Skeletal muscle tissue (tissue), 4 donors: ENCODE data around the gene RAB1B. TPM values are rescaled to one million over a fixed set of nuclear protein-coding genes. Genes with fewer than 3 reads are reported as not detected.

Source experiments
- H3K27ac ChIP-seq: one replicate; pipeline ENCODE4 v1.7.0; 2013; ENCODE audit warnings: mild to moderate bottlenecking, low read depth, low read length, inconsistent platforms
- H3K27me3 ChIP-seq, 3 donors: one replicate each; pipeline ENCODE4 v1.7.0; 2013; ENCODE audit warnings: low read length in 3 of 3; ENCODE audit not compliant: control insufficient read depth in 3 of 3, insufficient read depth in 3 of 3
- H3K36me3 ChIP-seq, 3 donors: one replicate each; pipeline ENCODE4 v1.7.0; 2013; ENCODE audit warnings: low read length in 3 of 3; ENCODE audit not compliant: control insufficient read depth in 3 of 3, insufficient read depth in 3 of 3
- H3K4me1 ChIP-seq, 3 donors: one replicate each; pipeline ENCODE4 v1.7.0; 2013; ENCODE audit warnings: low read length in 3 of 3, mild to moderate bottlenecking in 3 of 3; ENCODE audit not compliant: control insufficient read depth in 3 of 3, insufficient read depth in 3 of 3
- H3K4me3 ChIP-seq, 3 donors: one replicate each; pipeline ENCODE4 v1.7.0; 2013; ENCODE audit warnings: low read length in 3 of 3
- H3K9ac ChIP-seq, 3 donors: one replicate each; pipeline ENCODE4 v1.7.0; 2013; ENCODE audit warnings: low read length in 3 of 3, mild to moderate bottlenecking in 3 of 3, moderate library complexity in 2 of 3, low read depth in 1 of 3
- H3K9me3 ChIP-seq, 3 donors: one replicate each; pipeline ENCODE4 v1.7.0; 2013; ENCODE audit warnings: low read length in 3 of 3; ENCODE audit not compliant: control insufficient read depth in 3 of 3
- total RNA-seq: library from RNA; depleted of rRNA; stranded (reverse); fragments of >200 nt; gene quantifications from one replicate; pipeline ENCODE4 v1.2.3, GENCODE V29; 2014
- donor health status: Osteomylitis.

Gene RAB1B
- total RNA-seq, 1 donor from 2014 or later = 33.9 TPM

- Histone ChIP-seq H3K27me3 (peaks cover 3 to 27% (median 8%) of the 10 kb centered on the region in 3 donors), H3K27ac (no peak overlapping the region), H3K4me1 (peaks cover 9 to 20% (median 19%) of the 10 kb centered on the region in 3 donors)
Measured at GRCh38 chr11:66281001-66281400, 12.6 kb downstream of the RAB1B start.

GRCh38 chr11:66281776-66282467 is 13.5 kb downstream of the RAB1B start:
- Histone ChIP-seq H3K36me3 (peaks cover 17 to 20% (median 18%) of the 10 kb centered on the region in 3 donors), H3K9ac (no peak overlapping the region), H3K4me3 (no peak overlapping the region), H3K27ac (no peak overlapping the region), H3K27me3 (peaks cover 3 to 27% (median 8%) of the 10 kb centered on the region in 3 donors), H3K4me1 (peaks cover 9 to 29% (median 24%) of the 10 kb centered on the region in 3 donors), H3K9me3 (no peaks in the 10 kb centered on the region)

More at GRCh38 chr11:66281001-66281400, 12.6 kb downstream of the RAB1B start:
- Histone ChIP-seq H3K4me3 (no peak overlapping the region), H3K9ac (no peak overlapping the region), H3K9me3 (no peaks in the 10 kb centered on the region), H3K36me3 (peaks cover 21 to 22% (median 21%) of the 10 kb centered on the region in 3 donors)

- no peaks in the 10 kb centered on the region for H3K9me3 ChIP-seq
- peaks cover 3 to 27% (median 8%) of the 10 kb centered on the region in 3 donors for H3K27me3 ChIP-seq
- H3K4me3 ChIP-seq = peak overlapping the region in 1 of 3 donors; percentile 49
- peak overlapping the region; percentile 14 to 33 (median 20) for H3K9ac ChIP-seq
- peaks cover 17 to 21% (median 20%) of the 10 kb centered on the region in 3 donors for H3K36me3 ChIP-seq
- H3K4me1 ChIP-seq = peaks cover 8 to 32% (median 28%) of the 10 kb centered on the region in 3 donors
- no peak overlapping the region for H3K27ac ChIP-seq
Measured at GRCh38 chr11:66282468-66283455, 14.3 kb downstream of the RAB1B start.

- Histone ChIP-seq H3K27ac (no peak overlapping the region), H3K9ac (no peak overlapping the region), H3K9me3 (no peaks in the 10 kb centered on the region), H3K4me3 (no peak overlapping the region), H3K4me1 (peaks cover 15 to 40% (median 35%) of the 10 kb centered on the region in 3 donors), H3K36me3 (peaks cover 17 to 21% (median 20%) of the 10 kb centered on the region in 3 donors), H3K27me3 (peaks cover 3 to 27% (median 8%) of the 10 kb centered on the region in 3 donors)
Measured at GRCh38 chr11:66283461-66284105, 15.1 kb downstream of the RAB1B start.

GRCh38 chr11:66284526-66285078 is 16.2 kb downstream of the RAB1B start:
- Histone ChIP-seq H3K9ac (no peak overlapping the region), H3K4me1 (peaks cover 17 to 44% (median 38%) of the 10 kb centered on the region in 3 donors), H3K4me3 (no peak overlapping the region), H3K36me3 (peaks cover 17 to 21% (median 20%) of the 10 kb centered on the region in 3 donors), H3K9me3 (no peaks in the 10 kb centered on the region), H3K27ac (no peak overlapping the region), H3K27me3 (peaks cover 3 to 22% (median 5%) of the 10 kb centered on the region in 3 donors)

GRCh38 chr11:66285250-66285947 is 17.0 kb downstream of the RAB1B start:
- Histone ChIP-seq H3K4me1 (peaks cover 20 to 51% (median 45%) of the 10 kb centered on the region in 3 donors), H3K9me3 (no peaks in the 10 kb centered on the region), H3K27me3 (peaks cover 0 to 14% (median 0%) of the 10 kb centered on the region in 3 donors), H3K9ac (peak overlapping the region in 1 of 3 donors; percentile 40), H3K36me3 (peaks cover 17 to 21% (median 20%) of the 10 kb centered on the region in 3 donors), H3K4me3 (no peak overlapping the region), H3K27ac (no peak overlapping the region)

GRCh38 chr11:66286699-66287098 is 18.3 kb downstream of the RAB1B start:
- H3K4me3 ChIP-seq = no peak overlapping the region
- H3K9ac ChIP-seq = peak overlapping the region in 1 of 3 donors; percentile 45
- peaks cover 0 to 11% (median 6%) of the 10 kb centered on the region in 3 donors for H3K27me3 ChIP-seq
- H3K36me3 ChIP-seq = peaks cover 17 to 21% (median 20%) of the 10 kb centered on the region in 3 donors
- H3K9me3 ChIP-seq = no peaks in the 10 kb centered on the region
- H3K4me1 ChIP-seq = peaks cover 20 to 51% (median 45%) of the 10 kb centered on the region in 3 donors
- H3K27ac ChIP-seq = no peak overlapping the region

- Histone ChIP-seq H3K27me3 (peaks cover 5 to 13% (median 9%) of the 10 kb centered on the region in 3 donors), H3K4me1 (peaks cover 20 to 56% (median 45%) of the 10 kb centered on the region in 3 donors), H3K9me3 (no peaks in the 10 kb centered on the region), H3K9ac (peak overlapping the region in 1 of 3 donors; percentile 92), H3K36me3 (peaks cover 17 to 21% (median 20%) of the 10 kb centered on the region in 3 donors), H3K27ac (no peak overlapping the region), H3K4me3 (peak overlapping the region; percentile 84 to 91 (median 91))
Measured at GRCh38 chr11:66287211-66287888, 18.9 kb downstream of the RAB1B start.
